Non-pigmented ciliary epithelial cell (primary cell): ENCODE measurements around the gene NUP62.
A peak's percentile ranks its signal among the peaks of the same experiment; 100 is the strongest.
"Not testable (repeated sequence)": the region's sequence is repeated elsewhere in the genome, so short reads cannot be mapped to it uniquely, and the experiment has no call there.

Source experiments
- DNase-seq: peaks from one replicate; pipeline ENCODE4 v3.0.0-alpha.2; 2010; ENCODE audit warnings: low read depth

Gene NUP62

GRCh38 chr19:49924881-49925210 lies 4.5 kb downstream of the NUP62 start:
- DNase-seq, result not testable (repeated sequence)

- DNase-seq, result no peak
Observed at GRCh38 chr19:49924004-49924880, 5.1 kb downstream of the NUP62 start.

- DNase-seq, result no peak
Observed at GRCh38 chr19:49923055-49924003, 6.0 kb downstream of the NUP62 start.

- DNase-seq, result peak; percentile 31
Observed at GRCh38 chr19:49921871-49922795, 7.2 kb downstream of the NUP62 start.

GRCh38 chr19:49920624-49921363 lies 8.5 kb downstream of the NUP62 start:
- no peak for DNase-seq

GRCh38 chr19:49918089-49918488 lies 11.2 kb downstream of the NUP62 start:
- no peak for DNase-seq

GRCh38 chr19:49916839-49917733 lies 12.2 kb downstream of the NUP62 start:
- no peak for DNase-seq

- no peak for DNase-seq
Observed at GRCh38 chr19:49915271-49915670, 14.0 kb downstream of the NUP62 start.

GRCh38 chr19:49913720-49914119 lies 15.6 kb downstream of the NUP62 start:
- DNase-seq, result no peak

- DNase-seq, result no peak
Observed at GRCh38 chr19:49912965-49913685, 16.2 kb downstream of the NUP62 start.

GRCh38 chr19:49911381-49912145 lies 17.7 kb downstream of the NUP62 start:
- DNase-seq, result no peak

- DNase-seq, result no peak
Observed at GRCh38 chr19:49910179-49910578, 19.1 kb downstream of the NUP62 start.

- DNase-seq, result no peak
Observed at GRCh38 chr19:49908480-49909420, 20.6 kb downstream of the NUP62 start.

GRCh38 chr19:49907745-49908446 lies 21.4 kb downstream of the NUP62 start:
- DNase-seq, result no peak

- no peak for DNase-seq
Observed at GRCh38 chr19:49906879-49907564, 22.3 kb downstream of the NUP62 start.

GRCh38 chr19:49904136-49904535 lies 25.2 kb downstream of the NUP62 start:
- no peak for DNase-seq
